Neutrophil (primary cell): ENCODE measurements around the gene FER1L5.

Source experiments
- H3K27ac ChIP-seq: fragments of 200-600 bp; sonication (generic); 2 replicates; pipeline ENCODE4 v1.5.1; 2016; ENCODE audit warnings: mild to moderate bottlenecking, moderate library complexity
- H3K27me3 ChIP-seq: fragments of 200-600 bp; sonication (generic); 2 replicates; pipeline ENCODE4 v1.6.0; 2016; ENCODE audit warnings: mild to moderate bottlenecking
- H3K36me3 ChIP-seq: fragments of 200-600 bp; sonication (generic); 2 replicates; pipeline ENCODE4 v1.5.1; 2017
- H3K4me1 ChIP-seq, 2 experiments: fragments of 200-600 bp in 1 of 2; sonication (generic) in 1 of 2; 1 replicate in 1 of 2; 2 replicates in 1 of 2; pipeline versions ENCODE4 v1.5.1 to v1.6.1; 2013 to 2016; ENCODE audit warnings: low read depth in 1 of 2, low read length in 1 of 2, mild to moderate bottlenecking in 1 of 2, moderate library complexity in 1 of 2; ENCODE audit not compliant: control insufficient read depth in 1 of 2, insufficient read depth in 1 of 2
- H3K4me3 ChIP-seq, 2 experiments: fragments of 200-600 bp in 1 of 2; sonication (generic) in 1 of 2; 1 replicate in 1 of 2; 2 replicates in 1 of 2; pipeline ENCODE4 v1.5.1; 2013 to 2016; ENCODE audit warnings: low read depth in 1 of 2, low read length in 1 of 2, mild to moderate bottlenecking in 1 of 2, moderate library complexity in 1 of 2
- H3K9me3 ChIP-seq: fragments of 200-600 bp; sonication (generic); 2 replicates; pipeline ENCODE4 v1.5.1; 2016
- CTCF ChIP-seq: fragments of 200-600 bp; sonication (generic); IDR thresholded peaks from 2 replicates; pipeline ENCODE4 v1.5.1; 2016; ENCODE audit warnings: antibody characterized with exemption

Gene FER1L5

DNA sequence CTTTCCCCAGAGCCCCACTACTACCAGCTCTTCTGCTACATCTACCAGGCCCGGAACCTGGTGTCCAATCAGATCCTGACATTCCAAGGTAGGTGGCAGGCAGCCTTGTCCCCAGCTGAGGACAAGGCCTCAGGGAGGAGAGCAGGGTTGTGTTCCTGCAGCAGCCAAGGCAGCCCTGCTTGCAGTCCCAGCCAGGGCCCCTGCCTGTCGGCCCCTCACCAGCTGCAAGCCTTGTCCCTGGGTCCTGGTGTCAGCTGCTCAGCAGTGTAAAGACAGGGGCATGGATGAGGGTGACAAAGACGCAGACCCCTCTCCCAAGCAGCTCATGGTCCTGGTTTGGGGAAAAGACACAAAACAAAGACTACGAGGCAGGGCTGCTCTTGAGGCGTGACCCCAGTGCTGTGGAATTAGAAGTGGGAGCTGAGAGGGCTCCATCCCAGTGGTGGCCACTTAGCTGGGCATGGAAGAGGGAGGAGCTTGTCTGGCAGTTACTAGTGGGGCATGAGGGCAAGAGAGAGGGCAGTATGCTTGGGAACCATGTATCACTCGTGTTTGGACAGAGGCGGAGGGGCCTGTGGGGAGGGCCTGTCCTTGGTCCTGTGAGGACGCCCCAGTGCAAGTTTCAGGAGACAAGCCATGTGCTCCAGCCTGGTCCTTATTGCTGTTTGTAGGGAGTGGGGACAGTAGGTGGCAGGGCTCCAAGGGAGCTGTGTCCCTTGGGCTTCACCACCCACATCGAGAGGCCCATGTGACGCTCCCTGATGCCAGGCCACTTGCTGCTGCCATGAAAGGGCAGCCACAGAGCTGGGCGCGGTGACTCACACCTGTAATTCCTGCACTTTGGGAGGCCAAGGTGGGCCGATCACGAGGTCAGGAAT, 49.8 kb downstream of the FER1L5 start:
- no peak for TF ChIP-seq CTCF
- H3K4me1 ChIP-seq: no peaks in the 10 kb centered on the region
- no peak overlapping the region for H3K27ac ChIP-seq
- no peaks in the 10 kb centered on the region for H3K36me3 ChIP-seq
- no peaks in the 10 kb centered on the region for H3K27me3 ChIP-seq
- H3K9me3 ChIP-seq: no peaks in the 10 kb centered on the region
- H3K4me3 ChIP-seq: no peak overlapping the region

DNA sequence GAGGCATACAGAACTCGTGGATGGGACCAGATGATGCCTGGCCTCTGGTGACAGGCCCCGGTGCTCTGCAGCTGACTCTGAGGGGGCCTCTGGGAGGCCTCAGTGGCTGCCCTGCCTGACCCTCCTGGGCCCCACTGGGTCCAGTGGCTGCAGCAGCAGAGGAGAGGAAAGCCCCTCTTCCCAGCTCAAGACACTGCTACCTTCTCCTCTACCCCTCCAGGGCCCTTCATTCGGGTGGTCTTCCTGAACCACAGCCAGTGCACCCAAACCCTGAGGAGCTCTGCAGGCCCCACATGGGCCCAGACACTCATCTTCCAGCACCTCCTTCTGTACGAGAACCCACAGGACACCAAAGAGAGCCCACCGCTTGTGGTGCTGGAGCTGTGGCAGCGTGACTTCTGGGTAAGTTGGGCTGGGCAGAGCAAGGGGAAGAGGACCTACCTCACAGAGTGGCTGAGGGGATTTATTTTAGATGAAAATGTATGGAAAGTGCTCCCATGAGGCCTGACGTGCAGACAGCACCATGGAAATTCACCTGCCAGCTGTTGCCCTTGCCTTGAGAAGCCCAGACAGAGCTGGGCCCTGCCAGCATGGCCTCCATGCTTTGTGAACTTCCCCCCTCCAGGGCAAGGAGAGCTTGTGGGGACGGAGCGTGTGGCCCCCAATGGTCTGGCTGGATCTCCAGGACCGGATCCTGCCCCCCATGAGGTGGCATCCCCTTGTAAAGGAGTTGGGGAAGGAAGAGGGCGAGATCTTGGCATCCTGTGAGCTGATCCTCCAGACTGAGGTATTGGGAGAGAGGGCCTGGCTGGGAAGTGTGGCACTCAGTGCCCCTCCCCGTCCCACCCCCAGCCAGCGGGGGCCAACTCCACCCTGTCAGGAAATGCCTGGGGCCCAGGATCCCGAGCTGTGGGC, 51.0 kb downstream of the FER1L5 start:
- Histone ChIP-seq H3K4me3 (no peak overlapping the region), H3K36me3 (no peaks in the 10 kb centered on the region), H3K9me3 (no peaks in the 10 kb centered on the region), H3K27ac (no peak overlapping the region), H3K4me1 (no peaks in the 10 kb centered on the region), H3K27me3 (no peaks in the 10 kb centered on the region)
- no peak for TF ChIP-seq CTCF

- H3K4me3 ChIP-seq: no peak overlapping the region
- H3K9me3 ChIP-seq: no peaks in the 10 kb centered on the region
- no peak overlapping the region for H3K27ac ChIP-seq
- H3K27me3 ChIP-seq: no peaks in the 10 kb centered on the region
- no peaks in the 10 kb centered on the region for H3K36me3 ChIP-seq
- no peak for TF ChIP-seq CTCF
- no peaks in the 10 kb centered on the region for H3K4me1 ChIP-seq
These were observed 51.7 kb downstream of the FER1L5 start for GRCh38 chr2:96694279-96694678.

GRCh38 chr2:96694816-96695455, 52.4 kb downstream of the FER1L5 start:
- Histone ChIP-seq H3K27me3 (no peaks in the 10 kb centered on the region), H3K4me1 (no peaks in the 10 kb centered on the region), H3K9me3 (no peaks in the 10 kb centered on the region), H3K4me3 (no peak overlapping the region), H3K27ac (no peak overlapping the region), H3K36me3 (no peaks in the 10 kb centered on the region)
- TF ChIP-seq CTCF: no peak

- TF ChIP-seq CTCF: no peak
- no peaks in the 10 kb centered on the region for H3K27me3 ChIP-seq
These were observed 53.0 kb downstream of the FER1L5 start for GRCh38 chr2:96695602-96696001.

More at GRCh38 chr2:96695602-96696001, 53.0 kb downstream of the FER1L5 start:
- Histone ChIP-seq H3K4me3 (no peak overlapping the region), H3K27ac (no peak overlapping the region), H3K4me1 (no peaks in the 10 kb centered on the region), H3K9me3 (no peaks in the 10 kb centered on the region), H3K36me3 (no peaks in the 10 kb centered on the region)
